GM12878 (cell line): ENCODE measurements around the gene EGR1. TPM values are rescaled to one million over a fixed set of nuclear protein-coding genes. Genes with fewer than 3 reads are reported as not detected.

Experiments used
- ATAC-seq: fragments of 200-7000 bp; cut with Tn5 transposase; 3 replicates; pipeline ENCODE4 v1.9.1; 2020; ENCODE audit warnings: mild to moderate bottlenecking, moderate library complexity
- BruUV-seq: library from RNA; stranded (reverse); fragments of 400-500 nt; replicated peaks from 2 replicates; lab custom pipeline; 2021; lab: Mats Ljungman, UMichigan
- CTCF ChIA-PET: fragments of 300-600 bp; sonication (Branson Sonifier 250); formaldehyde crosslinking; extraction: SDS; loops from one replicate; lab custom pipeline; 2021; ENCODE audit warnings: inconsistent platforms; lab: Yijun Ruan, JAX
- POLR2A ChIA-PET: fragments of 350-600 bp; formaldehyde crosslinking; extraction: SDS; loops from one replicate; lab custom pipeline; 2021; ENCODE audit warnings: inconsistent platforms; lab: Charles Lee
- RAD21 ChIA-PET: fragments of 300-600 bp; sonication (Branson Sonifier 250); formaldehyde crosslinking; loops from one replicate; lab custom pipeline; 2023; ENCODE audit warnings: antibody characterized with exemption; ENCODE audit not compliant: unreplicated experiment; lab: Charles Lee
- SMC1A ChIA-PET: fragments of 300-600 bp; sonication (Branson Sonifier 250); formaldehyde crosslinking; loops from one replicate; lab custom pipeline; 2023; ENCODE audit not compliant: unreplicated experiment, uncharacterized antibody; lab: Charles Lee
- DNase-seq: peaks from one replicate; pipeline ENCODE4 v3.0.0-alpha.2; 2011; ENCODE audit warnings: low read depth, low spot score
- FAIRE-seq: peaks from 3 replicates; lab custom pipeline; 2011; peaks lifted over from hg19 to GRCh38; lab: Jason Lieb, UNC
- H2AFZ ChIP-seq: 2 replicates; pipeline ENCODE4 v1.6.0; 2011; ENCODE audit warnings: low read depth, low read length, control low read depth; ENCODE audit not compliant: control insufficient read depth
- H3K27ac ChIP-seq: 2 replicates; pipeline ENCODE4 v1.5.1; 2011; ENCODE audit warnings: control low read depth; ENCODE audit not compliant: control insufficient read depth, insufficient read depth
- H3K27me3 ChIP-seq, 2 experiments: replicated peaks in 1 of 2; 2 replicates each; pipeline versions ENCODE4 v1.6.0 to v1.6.1; 2011; ENCODE audit warnings: low read length in 1 of 2; ENCODE audit not compliant: control insufficient read depth in 2 of 2, insufficient read depth in 2 of 2
- H3K36me3 ChIP-seq, 2 experiments: 2 replicates each; pipeline ENCODE4 v1.5.1; 2011; ENCODE audit warnings: low read length in 1 of 2; ENCODE audit not compliant: control insufficient read depth in 2 of 2, insufficient read depth in 2 of 2
- H3K4me1 ChIP-seq: 2 replicates; pipeline ENCODE4 v1.6.1; 2011; ENCODE audit warnings: mild to moderate bottlenecking, low read length, moderate library complexity, mixed read lengths; ENCODE audit not compliant: control insufficient read depth, insufficient read depth
- H3K4me2 ChIP-seq: 2 replicates; pipeline ENCODE4 v1.6.0; 2011; ENCODE audit warnings: control low read depth; ENCODE audit not compliant: control insufficient read depth, insufficient read depth
- H3K4me3 ChIP-seq: fragments of 200-600 bp; sonication (generic); 2 replicates; pipeline ENCODE4 v1.5.1; 2016
- H3K79me2 ChIP-seq: 2 replicates; pipeline ENCODE4 v1.6.0; 2011; ENCODE audit warnings: low read length; ENCODE audit not compliant: control insufficient read depth, insufficient read depth
- H3K9ac ChIP-seq: 2 replicates; pipeline ENCODE4 v1.8.0; 2011; ENCODE audit warnings: low read length, control low read depth, mixed read lengths; ENCODE audit not compliant: control insufficient read depth, insufficient read depth
- H3K9me3 ChIP-seq: replicated peaks from 3 replicates; pipeline ENCODE4 v1.5.1; 2011; ENCODE audit warnings: mild to moderate bottlenecking, low read length; ENCODE audit not compliant: control insufficient read depth, insufficient read depth
- H4K20me1 ChIP-seq: 2 replicates; pipeline ENCODE4 v1.6.0; 2011; ENCODE audit not compliant: control insufficient read depth, insufficient read depth
- CHD1 ChIP-seq: IDR thresholded peaks from 2 replicates; pipeline ENCODE4 v1.6.1; 2012; ENCODE audit warnings: low read depth, low read length, improper control_type of control experiment
- IRF4 ChIP-seq: IDR thresholded peaks from 2 replicates; pipeline ENCODE4 v1.6.1; 2011; ENCODE audit warnings: low read depth, low read length
- MYB ChIP-seq: fragments of 150-350 bp; IDR thresholded peaks from 2 replicates; pipeline ENCODE4 v1.6.1; 2014; ENCODE audit warnings: mild to moderate bottlenecking, low read depth, low read length, borderline replicate concordance
- NR2C1 ChIP-seq: fragments of 450-650 bp; IDR thresholded peaks from 2 replicates; pipeline ENCODE4 v1.6.1; 2017; ENCODE audit warnings: antibody characterized with exemption, mild to moderate bottlenecking, moderate library complexity
- PAX5 ChIP-seq: IDR thresholded peaks from 2 replicates; pipeline ENCODE4 v1.6.1; 2011; ENCODE audit warnings: low read depth, low read length, borderline replicate concordance
- POLR2A ChIP-seq: IDR thresholded peaks from 2 replicates; pipeline ENCODE4 v1.6.1; 2011; ENCODE audit warnings: low read depth, mild to moderate bottlenecking, low read length
- POLR2AphosphoS2 ChIP-seq: IDR thresholded peaks from 2 replicates; pipeline ENCODE4 v1.6.1; 2011; ENCODE audit warnings: low read depth, mild to moderate bottlenecking, low read length, improper control_type of control experiment, moderate library complexity
- POLR2AphosphoS5 ChIP-seq: IDR thresholded peaks from 2 replicates; pipeline ENCODE4 v1.6.1; 2011; ENCODE audit warnings: mild to moderate bottlenecking, low read length, inconsistent platforms
- POU2F2 ChIP-seq: IDR thresholded peaks from 3 replicates; pipeline ENCODE4 v1.6.1; 2011; ENCODE audit warnings: low read depth, mild to moderate bottlenecking, low read length, borderline replicate concordance
- SMAD1 ChIP-seq: fragments of 450-650 bp; IDR thresholded peaks from 2 replicates; pipeline ENCODE4 v1.6.1; 2018; ENCODE audit warnings: mild to moderate bottlenecking, low read depth; ENCODE audit not compliant: partially characterized antibody
- ZBED1 ChIP-seq: IDR thresholded peaks from 2 replicates; pipeline ENCODE4 v1.6.1; 2016; ENCODE audit warnings: borderline replicate concordance
- WGBS: methylation state at CpG from one replicate; pipeline ENCODE4 v1.1.6; 2016; ENCODE audit warnings: low lambda C conversion rate; ENCODE audit not compliant: insufficient replicate concordance, insufficient coverage; ENCODE audit errors: missing lambda C conversion rate; 5-methylcytosine and 5-hydroxymethylcytosine counted together
- in situ Hi-C: fragments of 300-500 bp; cut with MboI; formaldehyde crosslinking; loops from 9 replicates; pipeline ENCODE4 v1.14.3; 2018; ENCODE audit warnings: mixed read lengths
- intact Hi-C: fragments of 100-400 bp; cut with micrococcal nuclease; formaldehyde crosslinking; loops from one replicate; pipeline ENCODE4 v1.14.2; 2022; ENCODE audit not compliant: unreplicated experiment
- polyA plus RNA-seq, 11 experiments: library from polyadenylated mRNA; depleted of rRNA in 4 of 11; unstranded in 6 of 11; stranded (reverse) in 5 of 11; fragments of >200 nt; fragmentation: Nextera tagmentation in 4 of 11; fragmentation: Illumina TruSeq in 1 of 11; extraction: Ambion mirVana in 4 of 11; extraction: Trizol in 1 of 11; gene quantifications; 1 replicate in 1 of 11; 2 replicates in 10 of 11; pipeline versions ENCODE4 v1.2.1 to v1.2.3, GENCODE V29; 2011 to 2016; ENCODE audit warnings: inconsistent platforms in 2 of 11, missing spikeins in 2 of 11, low read depth in 1 of 11
- total RNA-seq, 4 experiments: library from RNA; depleted of rRNA in 3 of 4; stranded (reverse); fragments of >200 nt in 3 of 4; fragmentation: Illumina TruSeq in 1 of 4; extraction: Trizol in 1 of 4; gene quantifications; 2 replicates each; pipeline versions ENCODE4 v1.2.1 to v1.2.3, GENCODE V29; 2013 to 2021
- TF ChIP-seq, protein P1 (sequence below): IDR thresholded peaks from 2 replicates; pipeline ENCODE4 v1.6.1; 2011; ENCODE audit warnings: mild to moderate bottlenecking, low read depth, low read length, moderate library complexity; ENCODE audit not compliant: insufficient replicate concordance
- TF ChIP-seq, protein P2 (sequence below): fragments of 450-650 bp; IDR thresholded peaks from 2 replicates; pipeline ENCODE4 v1.6.1; 2016; ENCODE audit warnings: mild to moderate bottlenecking
- TF ChIP-seq, protein P3 (sequence below): fragments of 450-650 bp; IDR thresholded peaks from 2 replicates; pipeline ENCODE4 v1.6.1; 2016; ENCODE audit warnings: mild to moderate bottlenecking

The EGR1 gene
- total and polyA plus RNA-seq, 10 of the 15 experiments (the other 5 are each of a cell fraction or from before 2014, with no cell fraction given), result 0.89 to 7.3 (median 2.5) TPM

DNA sequence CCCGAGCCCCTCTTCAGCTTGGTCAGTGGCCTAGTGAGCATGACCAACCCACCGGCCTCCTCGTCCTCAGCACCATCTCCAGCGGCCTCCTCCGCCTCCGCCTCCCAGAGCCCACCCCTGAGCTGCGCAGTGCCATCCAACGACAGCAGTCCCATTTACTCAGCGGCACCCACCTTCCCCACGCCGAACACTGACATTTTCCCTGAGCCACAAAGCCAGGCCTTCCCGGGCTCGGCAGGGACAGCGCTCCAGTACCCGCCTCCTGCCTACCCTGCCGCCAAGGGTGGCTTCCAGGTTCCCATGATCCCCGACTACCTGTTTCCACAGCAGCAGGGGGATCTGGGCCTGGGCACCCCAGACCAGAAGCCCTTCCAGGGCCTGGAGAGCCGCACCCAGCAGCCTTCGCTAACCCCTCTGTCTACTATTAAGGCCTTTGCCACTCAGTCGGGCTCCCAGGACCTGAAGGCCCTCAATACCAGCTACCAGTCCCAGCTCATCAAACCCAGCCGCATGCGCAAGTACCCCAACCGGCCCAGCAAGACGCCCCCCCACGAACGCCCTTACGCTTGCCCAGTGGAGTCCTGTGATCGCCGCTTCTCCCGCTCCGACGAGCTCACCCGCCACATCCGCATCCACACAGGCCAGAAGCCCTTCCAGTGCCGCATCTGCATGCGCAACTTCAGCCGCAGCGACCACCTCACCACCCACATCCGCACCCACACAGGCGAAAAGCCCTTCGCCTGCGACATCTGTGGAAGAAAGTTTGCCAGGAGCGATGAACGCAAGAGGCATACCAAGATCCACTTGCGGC is 1.8 kb downstream of the EGR1 start (continued):
- TF ChIP-seq, protein P1, sequence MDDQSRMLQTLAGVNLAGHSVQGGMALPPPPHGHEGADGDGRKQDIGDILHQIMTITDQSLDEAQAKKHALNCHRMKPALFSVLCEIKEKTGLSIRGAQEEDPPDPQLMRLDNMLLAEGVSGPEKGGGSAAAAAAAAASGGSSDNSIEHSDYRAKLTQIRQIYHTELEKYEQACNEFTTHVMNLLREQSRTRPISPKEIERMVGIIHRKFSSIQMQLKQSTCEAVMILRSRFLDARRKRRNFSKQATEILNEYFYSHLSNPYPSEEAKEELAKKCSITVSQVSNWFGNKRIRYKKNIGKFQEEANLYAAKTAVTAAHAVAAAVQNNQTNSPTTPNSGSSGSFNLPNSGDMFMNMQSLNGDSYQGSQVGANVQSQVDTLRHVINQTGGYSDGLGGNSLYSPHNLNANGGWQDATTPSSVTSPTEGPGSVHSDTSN, result peak; percentile 3
- TF ChIP-seq SMAD1 (peak; percentile 74), PAX5 (0 out of 2 replicates have a peak, but pooled peaks have one; percentile 10), ZBED1 (no peak), POLR2AphosphoS2 (0 out of 2 replicates have a peak, but pooled peaks have one; percentile 53), POLR2A (peak; percentile 62)

DNA sequence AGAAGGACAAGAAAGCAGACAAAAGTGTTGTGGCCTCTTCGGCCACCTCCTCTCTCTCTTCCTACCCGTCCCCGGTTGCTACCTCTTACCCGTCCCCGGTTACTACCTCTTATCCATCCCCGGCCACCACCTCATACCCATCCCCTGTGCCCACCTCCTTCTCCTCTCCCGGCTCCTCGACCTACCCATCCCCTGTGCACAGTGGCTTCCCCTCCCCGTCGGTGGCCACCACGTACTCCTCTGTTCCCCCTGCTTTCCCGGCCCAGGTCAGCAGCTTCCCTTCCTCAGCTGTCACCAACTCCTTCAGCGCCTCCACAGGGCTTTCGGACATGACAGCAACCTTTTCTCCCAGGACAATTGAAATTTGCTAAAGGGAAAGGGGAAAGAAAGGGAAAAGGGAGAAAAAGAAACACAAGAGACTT is 2.4 kb downstream of the EGR1 start:
- BruUV-seq, result TSS peak; percentile 70
- whole genome bisulfite sequencing, result 83% methylated on average over 9 of the region's 14 CpGs
- H4K20me1 ChIP-seq, result no peaks in the 10 kb centered on the region
- no peak overlapping the region for H3K27ac ChIP-seq
- ATAC-seq, result no peak
- CTCF ChIA-PET, result no interaction called here
- H3K79me2 ChIP-seq, result no peaks in the 10 kb centered on the region
- no peak for DNase-seq
- SMC1A ChIA-PET, result no interaction called here
- no peak overlapping the region for H2AFZ ChIP-seq
- no peak overlapping the region for H3K4me3 ChIP-seq
- intact Hi-C loops, result loop anchor here (10.0 kb wide), 2 partner anchors 713 to 797 kb away; partner anchors contain the start of gene HNRNPA0
- H3K27me3 ChIP-seq, result peaks cover 0 to 6% of the 10 kb centered on the region in 2 experiments; a peak in 1 of 4 replicates
- TF ChIP-seq CHD1 (no peak), POLR2AphosphoS5 (peak; percentile 22), PAX5 (0 out of 2 replicates have a peak, but pooled peaks have one; percentile 4), NR2C1 (no peak), POU2F2 (peak; percentile 27; the same call in 1 of the 3 replicates), MYB (no peak), SMAD1 (peak; percentile 83), POLR2AphosphoS2 (0 out of 2 replicates have a peak, but pooled peaks have one; percentile 15), POLR2A (peak; percentile 72), IRF4 (no peak)
- TF ChIP-seq, protein P2, sequence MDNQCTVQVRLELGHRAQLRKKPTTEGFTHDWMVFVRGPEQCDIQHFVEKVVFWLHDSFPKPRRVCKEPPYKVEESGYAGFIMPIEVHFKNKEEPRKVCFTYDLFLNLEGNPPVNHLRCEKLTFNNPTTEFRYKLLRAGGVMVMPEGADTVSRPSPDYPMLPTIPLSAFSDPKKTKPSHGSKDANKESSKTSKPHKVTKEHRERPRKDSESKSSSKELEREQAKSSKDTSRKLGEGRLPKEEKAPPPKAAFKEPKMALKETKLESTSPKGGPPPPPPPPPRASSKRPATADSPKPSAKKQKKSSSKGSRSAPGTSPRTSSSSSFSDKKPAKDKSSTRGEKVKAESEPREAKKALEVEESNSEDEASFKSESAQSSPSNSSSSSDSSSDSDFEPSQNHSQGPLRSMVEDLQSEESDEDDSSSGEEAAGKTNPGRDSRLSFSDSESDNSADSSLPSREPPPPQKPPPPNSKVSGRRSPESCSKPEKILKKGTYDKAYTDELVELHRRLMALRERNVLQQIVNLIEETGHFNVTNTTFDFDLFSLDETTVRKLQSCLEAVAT, result peak; percentile 70; the same call in 1 of the 2 replicates
- TF ChIP-seq, protein P3, sequence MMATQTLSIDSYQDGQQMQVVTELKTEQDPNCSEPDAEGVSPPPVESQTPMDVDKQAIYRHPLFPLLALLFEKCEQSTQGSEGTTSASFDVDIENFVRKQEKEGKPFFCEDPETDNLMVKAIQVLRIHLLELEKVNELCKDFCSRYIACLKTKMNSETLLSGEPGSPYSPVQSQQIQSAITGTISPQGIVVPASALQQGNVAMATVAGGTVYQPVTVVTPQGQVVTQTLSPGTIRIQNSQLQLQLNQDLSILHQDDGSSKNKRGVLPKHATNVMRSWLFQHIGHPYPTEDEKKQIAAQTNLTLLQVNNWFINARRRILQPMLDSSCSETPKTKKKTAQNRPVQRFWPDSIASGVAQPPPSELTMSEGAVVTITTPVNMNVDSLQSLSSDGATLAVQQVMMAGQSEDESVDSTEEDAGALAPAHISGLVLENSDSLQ, result peak; percentile 21; the same call in 1 of the 2 replicates
- TF ChIP-seq, protein P1, result no peak
- TF ChIP-seq, all 136 proteins: peak for 8
- in situ Hi-C loops, result no loop called here
- H3K9ac ChIP-seq, result no peak overlapping the region
- no peak for FAIRE-seq
- H3K9me3 ChIP-seq, result no peaks in the 10 kb centered on the region
- ChIA-PET POLR2A (no interaction called here), RAD21 (no interaction called here)
- peaks cover 8% of the 10 kb centered on the region for H3K4me1 ChIP-seq
- no peaks in the 10 kb centered on the region; a peak in 1 of 4 replicates for H3K36me3 ChIP-seq
- H3K4me2 ChIP-seq, result no peak overlapping the region
